OCI-LY3 (cell line): ENCODE data around the gene CDH4.

Source experiments
- H2AFZ ChIP-seq: fragments of 200-600, 300-600 bp; shearing (Covaris generic); 2 replicates; pipeline ENCODE4 v1.6.0; 2014; ENCODE audit warnings: antibody characterized with exemption, low read depth, low read length
- H3K27ac ChIP-seq: fragments of 200-600, 300-600 bp; sonication (generic); 2 replicates; pipeline ENCODE4 v1.5.1; 2014; ENCODE audit warnings: mild to moderate bottlenecking, low read length, moderate library complexity, mixed read lengths
- H3K27me3 ChIP-seq: fragments of 200-600, 300-600 bp; sonication (generic); 2 replicates; pipeline ENCODE4 v1.6.1; 2014; ENCODE audit warnings: low read depth, low read length, mixed read lengths
- H3K36me3 ChIP-seq: fragments of 200-600, 300-600 bp; sonication (generic); replicated peaks from 2 replicates; pipeline ENCODE3; 2014; ENCODE audit warnings: low read depth, low read length, mixed read lengths
- H3K4me1 ChIP-seq: fragments of 300-600, 200-600 bp; sonication (generic); 2 replicates; pipeline ENCODE4 v1.6.1; 2014; ENCODE audit warnings: low read length, mixed read lengths
- H3K4me2 ChIP-seq: fragments of 200-600, 300-600 bp; sonication (generic); 2 replicates; pipeline ENCODE4 v1.6.1; 2014; ENCODE audit warnings: low read length, mixed read lengths
- H3K4me3 ChIP-seq: fragments of 300-600, 200-600 bp; sonication (generic); 2 replicates; pipeline ENCODE4 v1.5.1; 2014; ENCODE audit warnings: antibody characterized with exemption, mild to moderate bottlenecking, low read length, moderate library complexity
- H3K79me2 ChIP-seq: fragments of 300-600, 200-600 bp; shearing (Covaris generic); 2 replicates; pipeline ENCODE4 v1.6.1; 2014; ENCODE audit warnings: mild to moderate bottlenecking, low read length, mixed read lengths
- H3K9ac ChIP-seq: fragments of 300-600, 200-600 bp; shearing (Covaris generic); 2 replicates; pipeline ENCODE4 v1.6.0; 2014; ENCODE audit warnings: mild to moderate bottlenecking, low read length, moderate library complexity
- H3K9me3 ChIP-seq: fragments of 200-600, 300-600 bp; shearing (Covaris generic); 2 replicates; pipeline ENCODE4 v1.6.1; 2014; ENCODE audit warnings: low read length, mixed read lengths; ENCODE audit not compliant: insufficient read depth
- H4K20me1 ChIP-seq: fragments of 200-600, 300-600 bp; sonication (generic); 2 replicates; pipeline ENCODE4 v1.6.1; 2016; ENCODE audit warnings: low read length, mixed read lengths; ENCODE audit not compliant: insufficient read depth
- CTCF ChIP-seq: fragments of 200-600, 300-600 bp; sonication (generic); IDR thresholded peaks from 2 replicates; pipeline ENCODE4 v1.5.1; 2014; ENCODE audit warnings: antibody characterized with exemption, low read length, low read depth
- EZH2phosphoT487 ChIP-seq: fragments of 200-600 bp; shearing (Covaris generic); IDR thresholded peaks from 2 replicates; pipeline ENCODE4 v1.6.1; 2018; ENCODE audit warnings: antibody characterized with exemption, mixed run types, low read depth

Gene CDH4

GRCh38 chr20:61888101-61888865 lies 636.2 kb downstream of the CDH4 start:
- H3K4me3 ChIP-seq: no peak overlapping the region
- H3K36me3 ChIP-seq: no peaks in the 10 kb centered on the region
- no peak overlapping the region for H3K4me2 ChIP-seq
- no peaks in the 10 kb centered on the region for H3K79me2 ChIP-seq
- H3K27ac ChIP-seq: no peak overlapping the region
- TF ChIP-seq CTCF (no peak), EZH2phosphoT487 (no peak)
- no peaks in the 10 kb centered on the region for H3K27me3 ChIP-seq
- no peak overlapping the region for H2AFZ ChIP-seq
- no peaks in the 10 kb centered on the region for H4K20me1 ChIP-seq
- no peak overlapping the region for H3K9ac ChIP-seq
- H3K4me1 ChIP-seq: no peaks in the 10 kb centered on the region
- no peaks in the 10 kb centered on the region for H3K9me3 ChIP-seq

- H3K27ac ChIP-seq: no peak overlapping the region
- H3K4me2 ChIP-seq: no peak overlapping the region
- H3K79me2 ChIP-seq: no peaks in the 10 kb centered on the region
- no peak overlapping the region for H2AFZ ChIP-seq
- H3K4me1 ChIP-seq: no peaks in the 10 kb centered on the region
- no peaks in the 10 kb centered on the region for H4K20me1 ChIP-seq
- no peaks in the 10 kb centered on the region for H3K36me3 ChIP-seq
- H3K27me3 ChIP-seq: no peaks in the 10 kb centered on the region
- TF ChIP-seq EZH2phosphoT487: no peak
- no peak for TF ChIP-seq CTCF
- no peak overlapping the region for H3K4me3 ChIP-seq
- H3K9me3 ChIP-seq: no peaks in the 10 kb centered on the region
- no peak overlapping the region for H3K9ac ChIP-seq
Measured at GRCh38 chr20:61889659-61890058, 637.6 kb downstream of the CDH4 start.

- Histone ChIP-seq H3K9ac (no peak overlapping the region), H3K27me3 (no peaks in the 10 kb centered on the region)
Measured at GRCh38 chr20:61890210-61890609, 638.1 kb downstream of the CDH4 start.

GRCh38 chr20:61891476-61891875 lies 639.4 kb downstream of the CDH4 start:
- H3K4me1 ChIP-seq: no peaks in the 10 kb centered on the region
- H3K27ac ChIP-seq: no peak overlapping the region
- H3K4me3 ChIP-seq: no peak overlapping the region
- no peaks in the 10 kb centered on the region for H3K9me3 ChIP-seq
- no peak overlapping the region for H3K4me2 ChIP-seq
- no peaks in the 10 kb centered on the region for H3K79me2 ChIP-seq
- H2AFZ ChIP-seq: no peak overlapping the region
- TF ChIP-seq CTCF: no peak
- no peak for TF ChIP-seq EZH2phosphoT487
- H3K9ac ChIP-seq: no peak overlapping the region
- no peaks in the 10 kb centered on the region for H3K36me3 ChIP-seq
- no peaks in the 10 kb centered on the region for H3K27me3 ChIP-seq
- no peaks in the 10 kb centered on the region for H4K20me1 ChIP-seq

More at GRCh38 chr20:61890210-61890609, 638.1 kb downstream of the CDH4 start:
- TF ChIP-seq EZH2phosphoT487 (no peak), CTCF (no peak)
- Histone ChIP-seq H3K79me2 (no peaks in the 10 kb centered on the region), H3K36me3 (no peaks in the 10 kb centered on the region), H3K4me1 (no peaks in the 10 kb centered on the region), H3K27ac (no peak overlapping the region), H3K4me3 (no peak overlapping the region), H2AFZ (no peak overlapping the region), H4K20me1 (no peaks in the 10 kb centered on the region), H3K4me2 (no peak overlapping the region), H3K9me3 (no peaks in the 10 kb centered on the region)
